ENCODE measurements around the gene OR2S2. TPM values are rescaled to one million over a fixed set of nuclear protein-coding genes. Genes with fewer than 3 reads are reported as not detected.

Gene OR2S2
- total and polyA plus RNA-seq, 2 donors (not counting 1 experiment from before 2014, with no cell fraction given), result not detected

- H3K27me3 Mint-ChIP-seq, result peaks cover 3% of the 10 kb centered on the region
These were observed 42.2 kb downstream of the OR2S2 start for GRCh38 chr9:35915681-35916294.

More at GRCh38 chr9:35915681-35916294, 42.2 kb downstream of the OR2S2 start:
- no peak overlapping the region for H3K4me3 Mint-ChIP-seq
- no peaks in the 10 kb centered on the region for H3K9me3 Mint-ChIP-seq (ENCODE audit: insufficient read depth)
- ChIA-PET POLR2A (no interaction called here), CTCF (interaction anchor here (0.8 kb wide), 1 partner anchor 13 kb away, joined by 3 read pairs; no protein-coding TSS in a partner anchor)
- ATAC-seq (ENCODE audit: low read depth) (no peak), DNase-seq (no peak)
- peaks cover 8% of the 10 kb centered on the region for H3K4me1 Mint-ChIP-seq
- intact Hi-C loops (cut with micrococcal nuclease), result no loop called here
- no peak overlapping the region for H2AFZ ChIP-seq (ENCODE audit: insufficient read depth, low read depth, low read length, poor library complexity, severe bottlenecking)
- H3K4me1 ChIP-seq (ENCODE audit: control insufficient read depth in 2 of 2, insufficient read depth in 2 of 2, low read length in 2 of 2), result peaks cover 0 to 3% of the 10 kb centered on the region in 2 donors
- no peaks in the 10 kb centered on the region for H3K9me3 ChIP-seq (ENCODE audit: control extremely low read depth in 1 of 3, control insufficient read depth in 2 of 3, insufficient read depth in 1 of 3, low read length in 2 of 3)
- no peaks in the 10 kb centered on the region for H4K20me1 ChIP-seq (ENCODE audit: control insufficient read depth, insufficient read depth, low read length, poor library complexity, severe bottlenecking)
- no peaks in the 10 kb centered on the region for H3K79me2 ChIP-seq (ENCODE audit: control insufficient read depth, insufficient read depth, low read length)
- H3K9ac ChIP-seq (ENCODE audit: low read length), result no peak overlapping the region
- TF ChIP-seq CTCF (IDR thresholded peaks at IDR 0.05), result no peak
- TF ChIP-seq EZH2 (IDR thresholded peaks at IDR 0.05; ENCODE audit: borderline replicate concordance, insufficient read depth, low read depth, low read length, poor library complexity, severe bottlenecking), result no peak
- no peak overlapping the region for H3K27ac Mint-ChIP-seq
- no peaks in the 10 kb centered on the region for H3K36me3 ChIP-seq (replicated peaks in 1 of 2; ENCODE audit: control extremely low read depth in 1 of 2, control insufficient read depth in 1 of 2, extremely low read depth in 1 of 2, insufficient read depth in 2 of 2, low read length in 1 of 2)
- no peak overlapping the region for H3K4me2 ChIP-seq (replicated peaks; ENCODE audit: low read depth, low read length, poor library complexity, severe bottlenecking)
- peaks cover 0 to 6% (median 1%) of the 10 kb centered on the region in 4 experiments for H3K27me3 ChIP-seq (replicated peaks in 1 of 4; ENCODE audit: control extremely low read depth in 1 of 4, control insufficient read depth in 3 of 4, insufficient read depth in 4 of 4, low read length in 3 of 4)
- H3K27ac ChIP-seq (ENCODE audit: low read length in 2 of 2), result no peak overlapping the region
- no peak overlapping the region for H3K4me3 ChIP-seq (ENCODE audit: control extremely low read depth in 1 of 5, extremely low read depth in 1 of 5, insufficient read depth in 1 of 5, low read depth in 2 of 5, low read length in 4 of 5)
- WGBS (ENCODE audit: insufficient coverage), result 94% methylated on average over 12 of the region's 16 CpGs
